Gastrocnemius medialis (tissue), 4 donors: ENCODE measurements around the gene ACTN4.
"Not testable (repeated sequence)": the region's sequence is repeated elsewhere in the genome, so short reads cannot be mapped to it uniquely, and the experiment has no call there.

ENCODE experiments used
- CTCF ChIP-seq, 5 experiments: fragments of 450-650 bp in 3 of 5; fragments of 200-600 bp in 2 of 5; sonication (generic) in 2 of 5; IDR thresholded peaks in 4 of 5; conservative IDR thresholded peaks in 1 of 5; 1 replicate in 4 of 5; 2 replicates in 1 of 5; pipeline ENCODE4 v1.5.1; 2016 to 2019; ENCODE audit warnings: antibody characterized with exemption in 5 of 5, mild to moderate bottlenecking in 3 of 5, moderate library complexity in 3 of 5
- POLR2A ChIP-seq, 2 donors: fragments of 450-650 bp; IDR thresholded peaks; one replicate each; pipeline ENCODE4 v1.6.1; 2017; ENCODE audit warnings: antibody characterized with exemption in 2 of 2, mild to moderate bottlenecking in 2 of 2, moderate library complexity in 2 of 2

- not testable (repeated sequence) for TF ChIP-seq CTCF (IDR thresholded peaks at IDR 0.05 in 4 of 5, conservative IDR thresholded peaks at IDR 0.05 in 1 of 5); POLR2A (IDR thresholded peaks at IDR 0.05)
Measured at GRCh38 chr19:38770949-38771275, 123.5 kb downstream of the ACTN4 start.
